GM10266 (cell line): Measurements from ENCODE around the gene SLC16A10.

ENCODE experiments used
- DNase-seq: peaks from one replicate; pipeline ENCODE4 v3.0.0; 2012; ENCODE audit errors: extremely low spot score
- CTCF ChIP-seq: IDR thresholded peaks from 2 replicates; pipeline ENCODE4 v1.5.1; 2012; ENCODE audit warnings: mild to moderate bottlenecking, low read depth; ENCODE audit not compliant: control insufficient read depth, insufficient read depth; ENCODE audit errors: missing control alignments

The SLC16A10 gene

GRCh38 chr6:111070105-111071005, 16.9 kb upstream of the SLC16A10 start:
- no peak for DNase-seq
- no peak for TF ChIP-seq CTCF

DNA sequence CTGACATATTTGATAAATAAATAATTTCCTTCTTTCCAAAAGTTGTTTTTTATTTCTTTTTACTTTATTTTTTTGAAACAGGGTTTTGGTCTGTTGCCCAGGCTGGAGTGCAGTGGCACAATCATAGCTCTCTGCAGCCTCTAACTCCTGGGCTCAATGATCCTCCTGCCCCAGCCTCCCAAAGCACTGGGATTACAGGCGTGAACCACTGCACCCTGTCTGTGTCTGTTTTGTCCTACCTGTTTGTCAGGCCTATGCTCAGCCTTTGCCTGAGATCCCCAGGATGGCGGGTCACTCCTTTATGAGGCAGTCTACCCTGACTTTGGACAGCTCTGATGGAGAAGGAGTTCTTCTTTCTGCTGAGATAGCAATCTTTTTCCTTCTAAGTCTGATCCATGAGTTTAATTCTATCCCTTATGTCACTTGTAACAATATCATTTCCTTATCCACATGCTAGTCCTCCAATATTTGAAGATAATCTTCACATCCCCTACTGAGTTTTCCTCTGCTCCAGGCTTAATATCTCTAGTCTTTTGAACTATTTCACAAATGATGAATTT, 14.4 kb upstream of the SLC16A10 start:
- DNase-seq = no peak
- TF ChIP-seq CTCF = no peak

DNA sequence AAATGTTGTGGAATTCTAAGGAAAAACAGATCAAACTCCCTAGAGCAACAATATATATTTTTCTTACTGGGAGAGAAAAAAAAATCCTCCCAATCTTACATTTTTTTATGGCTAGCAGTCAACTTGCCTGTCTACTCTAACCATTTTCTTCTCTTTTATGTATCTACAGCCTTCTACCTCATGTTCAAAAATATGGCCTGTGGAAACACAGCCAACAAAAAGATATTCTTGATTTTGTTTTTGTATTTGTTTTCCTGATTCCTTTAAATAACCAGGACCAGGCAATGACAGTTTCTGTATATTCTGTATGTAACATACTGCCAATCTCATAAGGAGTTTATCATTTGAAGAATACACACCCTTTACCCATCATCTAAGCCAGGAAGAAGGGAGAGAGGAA, 13.0 kb upstream of the SLC16A10 start:
- DNase-seq = no peak
- no peak for TF ChIP-seq CTCF

GRCh38 chr6:111076024-111076695, 11.1 kb upstream of the SLC16A10 start:
- DNase-seq = no peak
- TF ChIP-seq CTCF = no peak

DNA sequence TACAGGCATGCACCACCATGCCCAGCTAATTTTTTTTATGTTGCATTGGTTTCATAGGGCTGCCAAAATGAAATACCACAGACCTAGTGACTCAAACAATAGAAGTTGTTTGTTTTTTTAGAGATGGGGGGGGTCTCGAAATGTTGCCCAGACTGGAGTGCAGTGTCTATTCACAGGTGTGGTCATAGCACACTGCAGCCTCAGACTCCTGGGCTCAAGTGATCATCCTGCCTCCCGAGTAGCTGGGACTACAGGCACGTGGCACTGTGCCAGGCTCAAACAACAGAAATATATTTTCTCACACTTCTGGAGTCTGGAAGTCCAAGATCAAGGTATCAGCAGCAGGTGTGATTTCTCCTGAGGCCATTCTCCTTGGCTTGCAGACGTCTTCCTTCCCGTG, 6.6 kb upstream of the SLC16A10 start:
- TF ChIP-seq CTCF = no peak
- no peak for DNase-seq

DNA sequence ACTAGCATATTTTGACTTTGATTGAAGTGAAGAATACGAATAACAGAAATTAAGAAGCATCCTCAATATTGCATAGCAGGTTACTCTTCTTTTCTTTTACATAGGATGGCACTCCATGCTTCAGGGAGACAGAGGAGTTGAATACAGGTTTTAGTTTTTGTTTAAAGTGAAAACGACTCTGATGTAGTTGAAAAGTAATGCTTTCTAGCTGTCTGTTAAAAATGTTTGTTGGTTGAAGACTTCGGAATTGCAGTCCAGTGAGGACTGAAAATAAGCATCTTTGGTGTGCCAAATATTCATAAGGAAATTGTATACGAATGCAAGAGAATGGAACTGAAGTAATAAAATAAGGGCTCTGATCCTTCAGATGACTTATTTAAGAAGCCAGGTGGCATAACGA, 618 bp upstream of the SLC16A10 start:
- TF ChIP-seq CTCF = no peak

More for the DNA sequence above, 618 bp upstream of the SLC16A10 start:
- DNase-seq = no peak
